ENCODE data around the gene CMC1.

- TF ChIP-seq, protein P1, sequence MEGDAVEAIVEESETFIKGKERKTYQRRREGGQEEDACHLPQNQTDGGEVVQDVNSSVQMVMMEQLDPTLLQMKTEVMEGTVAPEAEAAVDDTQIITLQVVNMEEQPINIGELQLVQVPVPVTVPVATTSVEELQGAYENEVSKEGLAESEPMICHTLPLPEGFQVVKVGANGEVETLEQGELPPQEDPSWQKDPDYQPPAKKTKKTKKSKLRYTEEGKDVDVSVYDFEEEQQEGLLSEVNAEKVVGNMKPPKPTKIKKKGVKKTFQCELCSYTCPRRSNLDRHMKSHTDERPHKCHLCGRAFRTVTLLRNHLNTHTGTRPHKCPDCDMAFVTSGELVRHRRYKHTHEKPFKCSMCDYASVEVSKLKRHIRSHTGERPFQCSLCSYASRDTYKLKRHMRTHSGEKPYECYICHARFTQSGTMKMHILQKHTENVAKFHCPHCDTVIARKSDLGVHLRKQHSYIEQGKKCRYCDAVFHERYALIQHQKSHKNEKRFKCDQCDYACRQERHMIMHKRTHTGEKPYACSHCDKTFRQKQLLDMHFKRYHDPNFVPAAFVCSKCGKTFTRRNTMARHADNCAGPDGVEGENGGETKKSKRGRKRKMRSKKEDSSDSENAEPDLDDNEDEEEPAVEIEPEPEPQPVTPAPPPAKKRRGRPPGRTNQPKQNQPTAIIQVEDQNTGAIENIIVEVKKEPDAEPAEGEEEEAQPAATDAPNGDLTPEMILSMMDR (IDR thresholded peaks at IDR 0.05; ENCODE audit: borderline replicate concordance, extremely low read depth, low read length, poor library complexity, severe bottlenecking): no peak
- TF ChIP-seq EZH2 (IDR thresholded peaks at IDR 0.05; ENCODE audit: borderline replicate concordance, low read depth, low read length, severe bottlenecking): no peak
Observed at GRCh38 chr3:28218071-28218916, 23.1 kb upstream of the CMC1 start.
